Endodermal cell (in vitro differentiated cells): ENCODE results near the gene HSDL1. TPM values are rescaled to one million over a fixed set of nuclear protein-coding genes. Genes with fewer than 3 reads are reported as not detected.

Source experiments
- DNase-seq: peaks from one replicate; pipeline ENCODE4 v3.0.0-alpha.2; 2017
- H3K27ac ChIP-seq: 2 replicates; pipeline ENCODE4 v1.5.1; 2013; ENCODE audit warnings: mild to moderate bottlenecking, low read depth, low read length, moderate library complexity
- H3K27me3 ChIP-seq: 2 replicates; pipeline ENCODE4 v1.6.1; 2013; ENCODE audit warnings: mild to moderate bottlenecking, low read length, moderate library complexity; ENCODE audit not compliant: insufficient read depth, control insufficient read depth, poor library complexity, severe bottlenecking
- H3K36me3 ChIP-seq: 2 replicates; pipeline ENCODE4 v1.7.0; 2013; ENCODE audit warnings: mild to moderate bottlenecking, low read length, moderate library complexity; ENCODE audit not compliant: control insufficient read depth, insufficient read depth
- H3K4me1 ChIP-seq: one replicate; pipeline ENCODE4 v1.7.0; 2013; ENCODE audit warnings: low read length; ENCODE audit not compliant: control insufficient read depth, insufficient read depth
- H3K4me3 ChIP-seq: 2 replicates; pipeline ENCODE4 v1.5.1; 2013; ENCODE audit warnings: mild to moderate bottlenecking, low read length, moderate library complexity
- H3K9ac ChIP-seq: 2 replicates; pipeline ENCODE4 v1.6.1; 2013; ENCODE audit warnings: mild to moderate bottlenecking, low read length, moderate library complexity; ENCODE audit not compliant: poor library complexity, severe bottlenecking; ENCODE audit errors: extremely low read depth
- H3K9me3 ChIP-seq: 2 replicates; pipeline ENCODE4 v1.6.1; 2013; ENCODE audit warnings: mild to moderate bottlenecking, low read length, moderate library complexity; ENCODE audit not compliant: control insufficient read depth
- H3K27ac Mint-ChIP-seq: 2 replicates; pipeline ENCODE4 v1.8.0; 2020; ENCODE audit warnings: mixed read lengths
- H3K27me3 Mint-ChIP-seq: 2 replicates; pipeline ENCODE4 v1.8.0; 2021; ENCODE audit warnings: mild to moderate bottlenecking, mixed read lengths; ENCODE audit not compliant: insufficient read depth
- H3K36me3 Mint-ChIP-seq: 2 replicates; pipeline ENCODE4 v1.8.0; 2020; ENCODE audit warnings: low read depth, mixed read lengths
- H3K4me1 Mint-ChIP-seq: 2 replicates; pipeline ENCODE4 v1.8.0; 2020; ENCODE audit warnings: mixed read lengths
- H3K4me3 Mint-ChIP-seq: 2 replicates; pipeline ENCODE4 v1.8.0; 2020; ENCODE audit warnings: mild to moderate bottlenecking, moderate library complexity, mixed read lengths
- H3K9me3 Mint-ChIP-seq: 2 replicates; pipeline ENCODE4 v1.8.0; 2020; ENCODE audit warnings: mild to moderate bottlenecking, mixed read lengths
- CTCF ChIP-seq: fragments of 200-600 bp; sonication (generic); conservative IDR thresholded peaks from 2 replicates; pipeline ENCODE4 v1.5.0; 2021; ENCODE audit warnings: antibody characterized with exemption, mild to moderate bottlenecking
- WGBS, 2 experiments: methylation state at CpG; one replicate each; pipeline versions ENCODE4 v1.1.5 to v1.1.7; 2013; ENCODE audit warnings: missing lambda C conversion rate in 2 of 2, mixed read lengths in 1 of 2; ENCODE audit not compliant: insufficient coverage in 1 of 2, insufficient read length in 1 of 2; 5-methylcytosine and 5-hydroxymethylcytosine counted together
- total RNA-seq, 2 donors: library from RNA; stranded (reverse); fragmentation: NEBNext Ultra II Directional in 1 of 2; extraction: Animal tissue kit (Norgen Biotek cat#: 25700) in 1 of 2; gene quantifications; 2 replicates in 1 of 2; 3 replicates in 1 of 2; pipeline ENCODE4 v1.2.1, GENCODE V29; 2021

HSDL1 gene
- total RNA-seq, 2 donors from 2014 or later = 49.5 to 68.3 TPM

GRCh38 chr16:84176192-84177053 is 31.4 kb upstream of the HSDL1 start:
- H3K9me3 ChIP-seq = no peaks in the 10 kb centered on the region
- Mint-ChIP-seq H3K36me3 (peaks cover 18% of the 10 kb centered on the region), H3K27me3 (no peaks in the 10 kb centered on the region), H3K9me3 (no peaks in the 10 kb centered on the region), H3K4me3 (no peak overlapping the region), H3K4me1 (peaks cover 7% of the 10 kb centered on the region), H3K27ac (peak overlapping the region; percentile 75)
- H3K27me3 ChIP-seq = no peaks in the 10 kb centered on the region
- no peak overlapping the region for H3K4me3 ChIP-seq
- H3K9ac ChIP-seq = no peak overlapping the region
- TF ChIP-seq CTCF = no peak
- H3K36me3 ChIP-seq = peaks cover 12% of the 10 kb centered on the region
- WGBS, 2 experiments = 93 to 95% methylated on average over 10 to 18 of the region's 18 CpGs
- peak overlapping the region; percentile 53 for H3K27ac ChIP-seq
- H3K4me1 ChIP-seq = no peaks in the 10 kb centered on the region
- DNase-seq = peak; percentile 49

GRCh38 chr16:84175350-84176081 is 30.5 kb upstream of the HSDL1 start:
- H3K4me1 Mint-ChIP-seq = peaks cover 7% of the 10 kb centered on the region
- no peak overlapping the region for H3K4me3 Mint-ChIP-seq
- Histone ChIP-seq H3K4me3 (no peak overlapping the region), H3K27ac (no peak overlapping the region), H3K27me3 (no peaks in the 10 kb centered on the region), H3K9me3 (no peaks in the 10 kb centered on the region), H3K9ac (no peak overlapping the region), H3K36me3 (peaks cover 12% of the 10 kb centered on the region), H3K4me1 (no peaks in the 10 kb centered on the region)
- peaks cover 14% of the 10 kb centered on the region for H3K36me3 Mint-ChIP-seq
- DNase-seq = peak; percentile 93
- no peaks in the 10 kb centered on the region for H3K9me3 Mint-ChIP-seq
- H3K27me3 Mint-ChIP-seq = no peaks in the 10 kb centered on the region
- H3K27ac Mint-ChIP-seq = peak overlapping the region; percentile 64
- WGBS, 2 experiments = 71% methylated on average over 9 to 10 of the region's 10 CpGs
- TF ChIP-seq CTCF = peak; percentile 86

- Mint-ChIP-seq H3K27ac (no peak overlapping the region), H3K4me3 (no peak overlapping the region), H3K9me3 (no peaks in the 10 kb centered on the region), H3K27me3 (no peaks in the 10 kb centered on the region), H3K4me1 (peaks cover 7% of the 10 kb centered on the region), H3K36me3 (peaks cover 14% of the 10 kb centered on the region)
- no peaks in the 10 kb centered on the region for H3K27me3 ChIP-seq
- H3K4me1 ChIP-seq = no peaks in the 10 kb centered on the region
- no peak overlapping the region for H3K4me3 ChIP-seq
- no peak for TF ChIP-seq CTCF
- DNase-seq = peak; percentile 38
- no peaks in the 10 kb centered on the region for H3K9me3 ChIP-seq
- H3K9ac ChIP-seq = no peak overlapping the region
- H3K27ac ChIP-seq = no peak overlapping the region
- peaks cover 12% of the 10 kb centered on the region for H3K36me3 ChIP-seq
- 90 to 93% methylated on average over 10 to 11 of the region's 11 CpGs for WGBS, 2 experiments
These were observed 29.4 kb upstream of the HSDL1 start for GRCh38 chr16:84174396-84174795.
